ENCODE measurements around the gene ABR.

ABR gene

GRCh38 chr17:965311-965989, 214.3 kb downstream of the ABR start:
- Histone ChIP-seq H3K4me1 (ENCODE audit: insufficient read depth, poor library complexity, severe bottlenecking) (peaks cover 31% of the 10 kb centered on the region), H3K27ac (ENCODE audit: poor library complexity, severe bottlenecking) (peak overlapping the region; percentile 10), H3K36me3 (ENCODE audit: low read depth) (peaks cover 42% of the 10 kb centered on the region), H3K9me3 (ENCODE audit: severe bottlenecking) (no peaks in the 10 kb centered on the region), H3K4me3 (ENCODE audit: severe bottlenecking) (no peak overlapping the region), H3K27me3 (ENCODE audit: insufficient read depth, poor library complexity, severe bottlenecking) (no peaks in the 10 kb centered on the region)
- DNase-seq (ENCODE audit: low spot score) = no peak
- TF ChIP-seq, protein P1, sequence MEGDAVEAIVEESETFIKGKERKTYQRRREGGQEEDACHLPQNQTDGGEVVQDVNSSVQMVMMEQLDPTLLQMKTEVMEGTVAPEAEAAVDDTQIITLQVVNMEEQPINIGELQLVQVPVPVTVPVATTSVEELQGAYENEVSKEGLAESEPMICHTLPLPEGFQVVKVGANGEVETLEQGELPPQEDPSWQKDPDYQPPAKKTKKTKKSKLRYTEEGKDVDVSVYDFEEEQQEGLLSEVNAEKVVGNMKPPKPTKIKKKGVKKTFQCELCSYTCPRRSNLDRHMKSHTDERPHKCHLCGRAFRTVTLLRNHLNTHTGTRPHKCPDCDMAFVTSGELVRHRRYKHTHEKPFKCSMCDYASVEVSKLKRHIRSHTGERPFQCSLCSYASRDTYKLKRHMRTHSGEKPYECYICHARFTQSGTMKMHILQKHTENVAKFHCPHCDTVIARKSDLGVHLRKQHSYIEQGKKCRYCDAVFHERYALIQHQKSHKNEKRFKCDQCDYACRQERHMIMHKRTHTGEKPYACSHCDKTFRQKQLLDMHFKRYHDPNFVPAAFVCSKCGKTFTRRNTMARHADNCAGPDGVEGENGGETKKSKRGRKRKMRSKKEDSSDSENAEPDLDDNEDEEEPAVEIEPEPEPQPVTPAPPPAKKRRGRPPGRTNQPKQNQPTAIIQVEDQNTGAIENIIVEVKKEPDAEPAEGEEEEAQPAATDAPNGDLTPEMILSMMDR (IDR thresholded peaks at IDR 0.05; ENCODE audit: poor library complexity, severe bottlenecking) = no peak
- ATAC-seq (ENCODE audit: low read depth) = no peak

DNA sequence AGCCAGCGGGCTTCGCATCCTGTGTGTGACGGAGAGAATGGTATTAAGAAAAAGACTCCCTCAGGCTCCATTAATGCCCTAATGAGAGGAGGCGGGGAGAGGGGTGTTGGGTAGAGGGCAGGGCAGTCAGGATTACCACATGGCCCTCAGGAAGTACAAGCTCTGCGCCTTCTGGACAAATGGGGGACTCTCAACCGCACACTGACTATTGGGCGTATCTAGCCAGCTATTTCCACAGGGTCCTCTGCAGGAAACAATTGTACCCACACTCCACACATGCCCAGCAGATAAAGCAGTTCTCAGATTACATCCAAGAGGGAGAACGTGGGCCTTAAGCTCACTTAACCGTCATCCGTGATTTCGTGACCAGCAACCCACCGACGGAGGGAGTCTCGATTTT, 214.9 kb downstream of the ABR start:
- Histone ChIP-seq H3K4me3 (ENCODE audit: severe bottlenecking) (no peak overlapping the region), H3K4me1 (ENCODE audit: insufficient read depth, poor library complexity, severe bottlenecking) (peaks cover 25% of the 10 kb centered on the region)
- no peak for ATAC-seq (ENCODE audit: low read depth)

DNA sequence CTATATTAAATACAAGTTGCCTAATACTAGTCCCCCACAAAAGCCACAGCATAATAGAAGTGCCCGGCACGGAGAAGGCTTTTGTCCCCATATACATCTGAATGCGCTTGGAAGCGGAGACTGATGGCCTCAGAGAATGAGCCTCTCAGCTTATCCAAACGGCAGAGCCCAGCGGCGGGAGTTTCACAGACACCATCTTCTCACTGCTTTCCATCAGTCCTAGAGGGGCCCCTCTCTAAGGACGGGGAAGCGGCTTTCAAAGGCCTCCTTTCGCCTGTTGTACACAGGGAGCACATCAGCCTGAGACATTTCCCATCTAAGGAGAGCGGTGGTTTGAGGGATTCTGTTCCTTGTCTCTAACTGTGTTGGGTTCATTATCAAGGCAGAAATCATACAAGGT, 217.1 kb downstream of the ABR start:
- Histone ChIP-seq H3K4me3 (ENCODE audit: severe bottlenecking) (no peak overlapping the region), H3K27me3 (ENCODE audit: insufficient read depth, poor library complexity, severe bottlenecking) (no peaks in the 10 kb centered on the region), H3K27ac (ENCODE audit: poor library complexity, severe bottlenecking) (no peak overlapping the region), H3K4me1 (ENCODE audit: insufficient read depth, poor library complexity, severe bottlenecking) (peaks cover 14% of the 10 kb centered on the region), H3K9me3 (ENCODE audit: severe bottlenecking) (no peaks in the 10 kb centered on the region), H3K36me3 (ENCODE audit: low read depth) (peaks cover 33% of the 10 kb centered on the region)
- DNase-seq (ENCODE audit: low spot score) (no peak), ATAC-seq (ENCODE audit: low read depth) (no peak)
- TF ChIP-seq, protein P1 (IDR thresholded peaks at IDR 0.05; ENCODE audit: poor library complexity, severe bottlenecking) = no peak

More for the DNA sequence above, 214.9 kb downstream of the ABR start:
- no peak for DNase-seq (ENCODE audit: low spot score)
- no peaks in the 10 kb centered on the region for H3K27me3 ChIP-seq (ENCODE audit: insufficient read depth, poor library complexity, severe bottlenecking)
- TF ChIP-seq, protein P1 (IDR thresholded peaks at IDR 0.05; ENCODE audit: poor library complexity, severe bottlenecking) = no peak
- H3K27ac ChIP-seq (ENCODE audit: poor library complexity, severe bottlenecking) = peak overlapping the region; percentile 10
- H3K36me3 ChIP-seq (ENCODE audit: low read depth) = peaks cover 42% of the 10 kb centered on the region
- no peaks in the 10 kb centered on the region for H3K9me3 ChIP-seq (ENCODE audit: severe bottlenecking)

DNA sequence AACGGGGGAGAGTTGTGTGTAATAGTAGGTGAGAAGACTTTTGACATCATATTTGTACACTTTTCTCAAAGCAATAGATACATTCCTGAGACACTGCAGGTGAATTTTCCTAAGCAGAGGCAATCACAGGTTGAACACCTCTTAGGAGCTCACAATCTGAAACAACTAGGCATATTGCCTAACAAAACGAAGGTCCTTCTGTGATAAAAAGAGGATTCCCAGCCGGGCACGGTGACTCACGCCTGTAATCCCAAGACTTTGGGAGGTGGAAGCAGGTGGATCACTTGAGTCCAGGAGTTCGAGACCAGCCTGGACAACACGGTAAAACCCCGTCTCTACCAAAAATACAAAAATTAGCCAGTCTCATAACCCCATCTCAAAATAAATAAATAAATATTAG, 217.6 kb downstream of the ABR start:
- Histone ChIP-seq H3K27ac (ENCODE audit: poor library complexity, severe bottlenecking) (no peak overlapping the region), H3K4me3 (ENCODE audit: severe bottlenecking) (no peak overlapping the region), H3K4me1 (ENCODE audit: insufficient read depth, poor library complexity, severe bottlenecking) (peaks cover 16% of the 10 kb centered on the region), H3K9me3 (ENCODE audit: severe bottlenecking) (no peaks in the 10 kb centered on the region), H3K36me3 (ENCODE audit: low read depth) (peaks cover 37% of the 10 kb centered on the region), H3K27me3 (ENCODE audit: insufficient read depth, poor library complexity, severe bottlenecking) (no peaks in the 10 kb centered on the region)
- no peak for DNase-seq (ENCODE audit: low spot score)
- TF ChIP-seq, protein P1 (IDR thresholded peaks at IDR 0.05; ENCODE audit: poor library complexity, severe bottlenecking) = no peak
- ATAC-seq (ENCODE audit: low read depth) = no peak

GRCh38 chr17:958712-959451, 220.9 kb downstream of the ABR start:
- Histone ChIP-seq H3K36me3 (ENCODE audit: low read depth) (peaks cover 40% of the 10 kb centered on the region), H3K4me3 (ENCODE audit: severe bottlenecking) (no peak overlapping the region), H3K4me1 (ENCODE audit: insufficient read depth, poor library complexity, severe bottlenecking) (peaks cover 19% of the 10 kb centered on the region), H3K9me3 (ENCODE audit: severe bottlenecking) (no peaks in the 10 kb centered on the region), H3K27me3 (ENCODE audit: insufficient read depth, poor library complexity, severe bottlenecking) (no peaks in the 10 kb centered on the region), H3K27ac (ENCODE audit: poor library complexity, severe bottlenecking) (no peak overlapping the region)
- TF ChIP-seq, protein P1 (IDR thresholded peaks at IDR 0.05; ENCODE audit: poor library complexity, severe bottlenecking) = no peak
- DNase-seq (ENCODE audit: low spot score) = no peak
- no peak for ATAC-seq (ENCODE audit: low read depth)
